GM18907 (cell line): ENCODE measurements around the gene LAMB3.
"Not testable (repeated sequence)": the region's sequence is repeated elsewhere in the genome, so short reads cannot be mapped to it uniquely, and the experiment has no call there.

Experiments used
- ATAC-seq: cut with Tn5 transposase; IDR thresholded peaks from one replicate; pipeline ENCODE4 v1.9.1; 2021; ENCODE audit warnings: mild to moderate bottlenecking, moderate library complexity; ENCODE audit not compliant: unreplicated experiment

The LAMB3 gene

GRCh38 chr1:209652121-209652735 is at the start of gene LAMB3:
LAMB3 (minus strand) TSS chr1:209652425; CDS start chr1:209650944, 1,481 bp downstream.
- ATAC-seq, result no peak

DNA sequence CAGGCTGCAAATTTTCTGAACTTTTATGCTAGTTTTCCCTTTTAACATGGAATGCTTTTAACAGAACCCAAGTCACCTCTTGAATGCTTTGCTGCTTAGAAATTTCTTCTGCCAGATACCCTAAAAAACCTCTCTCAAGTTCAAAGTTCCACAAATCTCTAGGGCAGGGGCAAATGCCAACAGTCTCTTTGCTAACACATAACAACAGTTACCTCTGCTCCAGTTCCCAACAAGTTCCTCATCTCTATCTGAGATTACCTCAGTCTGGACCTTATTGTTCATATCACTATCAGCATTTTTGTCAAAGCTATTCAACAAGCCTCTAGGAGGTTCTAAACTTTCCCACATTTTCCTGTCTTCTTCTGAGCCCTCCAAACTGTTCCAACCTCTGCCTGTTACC is 48.5 kb upstream of the LAMB3 start:
- ATAC-seq, result not testable (repeated sequence)

GRCh38 chr1:209697126-209697525 is 44.9 kb upstream of the LAMB3 start:
- no peak for ATAC-seq

DNA sequence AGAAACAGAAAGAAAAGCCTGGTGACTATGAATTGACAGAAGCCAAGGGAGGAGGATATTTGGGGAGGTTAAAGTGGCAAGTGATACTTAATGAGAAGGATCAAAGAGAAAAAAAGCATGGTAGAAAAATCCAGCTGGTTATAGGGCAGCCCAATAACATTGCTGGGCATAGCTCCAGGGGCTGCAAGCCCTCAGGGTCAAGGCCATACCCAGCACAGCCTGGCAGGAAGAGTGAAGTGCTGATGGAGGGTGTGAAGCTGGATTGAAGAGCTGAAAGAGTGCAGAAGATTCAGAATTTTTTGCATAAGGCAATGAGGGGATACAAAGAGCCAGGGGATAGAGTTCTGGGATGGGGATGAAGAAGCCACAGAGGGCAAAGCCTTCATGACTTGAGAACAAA is 44.4 kb upstream of the LAMB3 start:
- no peak for ATAC-seq

DNA sequence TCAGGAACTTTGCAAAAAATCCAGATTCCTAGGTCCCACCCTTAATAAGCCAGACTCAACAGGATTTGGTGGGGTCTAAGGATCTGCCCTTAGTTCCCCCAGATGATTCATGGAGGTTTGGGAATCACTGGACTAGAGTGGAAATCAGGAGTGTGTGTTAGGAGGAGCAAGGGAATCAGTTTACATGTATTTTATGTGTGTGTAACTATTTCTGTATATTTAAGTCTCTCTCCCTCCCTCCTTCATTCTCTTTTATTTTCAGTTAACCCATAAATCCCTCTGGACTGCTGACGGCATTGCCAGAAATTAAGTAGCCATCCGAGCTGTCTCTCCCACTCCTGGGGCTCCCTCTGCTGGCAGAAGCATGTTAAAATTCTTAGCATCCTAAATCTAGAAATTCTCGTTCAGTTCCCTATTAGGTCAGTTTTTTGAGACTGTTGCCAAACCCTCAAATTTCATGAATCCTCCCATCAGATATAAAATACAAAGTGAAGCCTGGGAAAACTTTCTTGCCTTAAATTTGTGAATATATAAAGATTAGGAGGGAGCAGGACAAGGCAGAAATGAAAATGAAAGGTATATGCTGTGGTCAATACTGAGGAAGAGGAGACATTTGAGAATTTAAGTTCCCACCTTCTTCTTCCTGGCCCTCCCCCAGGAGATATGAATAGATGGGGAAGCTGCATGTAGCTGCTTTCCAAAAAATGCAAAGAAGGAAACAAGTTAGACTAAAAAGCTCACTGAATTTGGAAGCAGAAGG is 40.7 kb upstream of the LAMB3 start:
- peak; percentile 73 for ATAC-seq

- no peak for ATAC-seq
Measured at GRCh38 chr1:209692296-209692695, 40.1 kb upstream of the LAMB3 start.

DNA sequence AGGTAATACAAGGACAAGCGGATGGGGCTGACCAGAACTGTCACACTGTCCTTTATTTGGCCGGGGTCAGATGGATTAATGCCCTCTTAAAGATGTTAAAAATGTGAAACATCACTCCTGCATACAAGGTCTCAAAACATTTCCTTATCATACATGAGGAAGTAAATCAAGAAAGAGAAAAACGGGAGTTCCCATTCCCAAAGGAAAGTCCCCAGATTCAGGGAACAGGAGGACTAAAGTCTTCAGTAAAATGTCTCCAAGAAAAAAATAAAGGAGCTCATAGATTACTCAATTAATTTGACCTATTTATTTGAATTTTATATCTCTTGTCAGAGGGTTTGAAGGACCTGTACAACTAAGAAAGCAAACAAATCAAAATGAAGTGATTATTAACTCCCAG is 39.0 kb upstream of the LAMB3 start:
- ATAC-seq, result no peak

GRCh38 chr1:209689477-209689876 is 37.3 kb upstream of the LAMB3 start:
- no peak for ATAC-seq

GRCh38 chr1:209688746-209689234 is 36.6 kb upstream of the LAMB3 start:
- no peak for ATAC-seq

DNA sequence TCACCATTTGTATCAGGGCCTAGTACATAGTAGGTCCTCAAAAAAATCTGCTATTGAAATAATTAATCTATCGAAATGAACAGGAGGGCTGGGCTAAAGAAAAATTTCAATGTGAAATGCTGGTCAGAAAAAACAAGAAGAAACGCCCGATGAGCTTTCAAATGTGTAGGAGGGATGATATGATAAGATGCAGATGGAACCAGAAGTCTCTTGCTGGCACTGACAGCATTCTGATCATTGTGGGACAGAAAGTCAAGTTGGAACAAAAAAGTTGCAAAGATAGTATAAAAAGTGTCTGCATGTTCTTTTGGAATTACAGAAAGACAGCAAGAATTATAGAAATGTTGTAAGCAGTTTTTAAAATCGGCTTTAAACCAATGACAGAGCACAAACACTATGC is 34.1 kb upstream of the LAMB3 start:
- ATAC-seq, result no peak

DNA sequence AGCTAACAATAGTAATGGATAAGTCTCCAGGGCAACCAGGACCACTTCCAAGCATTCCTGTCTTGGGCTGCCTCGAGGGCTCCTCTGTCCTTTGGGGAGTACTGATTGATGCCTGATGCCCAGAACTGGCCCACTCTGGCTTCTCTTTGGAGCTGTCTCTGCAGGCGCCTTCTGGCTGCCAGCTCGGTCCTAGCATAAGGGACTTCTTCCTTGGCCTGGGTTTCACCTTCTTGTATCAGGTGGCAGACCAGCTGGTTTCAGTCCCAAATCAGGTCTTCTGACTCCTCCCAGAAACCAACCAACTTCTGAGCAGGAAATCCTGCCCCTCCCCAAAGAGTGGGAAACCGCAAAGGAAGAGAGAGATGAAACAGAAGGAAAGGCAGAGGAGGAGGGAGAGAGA is 33.6 kb upstream of the LAMB3 start:
- ATAC-seq, result peak; percentile 77

DNA sequence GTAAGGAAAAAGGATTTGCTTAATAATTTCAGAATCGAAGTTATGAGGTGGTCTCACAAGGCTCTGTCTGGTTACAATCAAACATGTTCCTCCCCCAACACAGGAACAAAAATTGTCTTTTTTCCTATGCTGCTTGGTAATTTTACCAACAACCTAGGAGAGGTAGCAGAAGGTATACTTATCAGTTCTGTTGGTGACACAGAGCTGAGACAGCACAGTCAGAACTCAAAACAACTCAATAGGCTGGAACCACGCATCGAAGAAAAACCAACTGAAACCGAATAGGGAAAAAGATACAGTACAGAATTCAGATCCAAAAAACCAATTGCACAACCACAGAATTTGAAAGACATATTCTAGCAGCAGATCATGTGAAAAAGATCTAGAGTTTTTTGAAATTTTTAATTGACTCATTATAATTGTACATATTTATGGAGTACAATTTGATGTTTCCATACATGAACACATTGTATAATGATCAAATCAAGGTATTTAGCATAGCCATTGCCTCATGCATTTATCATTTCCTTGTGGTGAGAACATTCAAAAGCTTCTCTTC is 26.8 kb upstream of the LAMB3 start:
- ATAC-seq, result no peak

- ATAC-seq, result no peak
Measured at GRCh38 chr1:209675565-209676154, 23.4 kb upstream of the LAMB3 start.

DNA sequence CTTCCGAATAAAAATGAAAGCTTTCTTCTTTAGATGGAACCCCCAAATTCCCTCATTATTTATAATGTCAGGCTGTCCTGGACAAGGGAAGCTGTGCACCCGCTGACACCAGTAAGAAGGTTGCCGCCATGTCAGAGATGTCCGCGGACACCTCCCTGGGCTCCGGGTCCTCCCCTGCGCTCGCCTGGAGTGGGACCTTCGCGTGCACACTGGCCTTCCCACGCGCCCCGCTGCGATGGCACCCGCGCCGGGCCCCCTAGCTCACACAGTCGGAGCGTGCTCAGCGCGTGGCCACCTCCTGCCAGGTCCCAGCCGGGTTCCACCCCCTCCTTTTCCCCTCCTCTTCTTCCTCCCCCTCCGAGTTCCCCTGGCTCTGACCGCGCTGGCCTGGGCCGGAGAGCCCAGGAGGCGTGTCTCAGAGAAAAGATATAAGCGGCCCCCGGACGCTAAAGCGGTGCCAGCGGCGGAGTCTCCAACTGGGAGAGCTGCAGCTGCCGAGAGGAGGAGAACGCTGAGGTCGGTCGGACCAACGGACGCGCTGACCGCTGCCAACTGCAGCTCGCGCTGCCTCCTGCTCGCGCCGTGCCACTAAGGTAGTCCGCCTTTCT is 22.8 kb upstream of the LAMB3 start, which contains the start of gene G0S2:
G0S2 (plus strand) TSS at position 456 of the 608 bp plus-strand sequence. CDS start 273 bp downstream, outside the sequence.
- ATAC-seq, result no peak

- ATAC-seq, result no peak
Measured at GRCh38 chr1:209673631-209674417, 21.6 kb upstream of the LAMB3 start.

DNA sequence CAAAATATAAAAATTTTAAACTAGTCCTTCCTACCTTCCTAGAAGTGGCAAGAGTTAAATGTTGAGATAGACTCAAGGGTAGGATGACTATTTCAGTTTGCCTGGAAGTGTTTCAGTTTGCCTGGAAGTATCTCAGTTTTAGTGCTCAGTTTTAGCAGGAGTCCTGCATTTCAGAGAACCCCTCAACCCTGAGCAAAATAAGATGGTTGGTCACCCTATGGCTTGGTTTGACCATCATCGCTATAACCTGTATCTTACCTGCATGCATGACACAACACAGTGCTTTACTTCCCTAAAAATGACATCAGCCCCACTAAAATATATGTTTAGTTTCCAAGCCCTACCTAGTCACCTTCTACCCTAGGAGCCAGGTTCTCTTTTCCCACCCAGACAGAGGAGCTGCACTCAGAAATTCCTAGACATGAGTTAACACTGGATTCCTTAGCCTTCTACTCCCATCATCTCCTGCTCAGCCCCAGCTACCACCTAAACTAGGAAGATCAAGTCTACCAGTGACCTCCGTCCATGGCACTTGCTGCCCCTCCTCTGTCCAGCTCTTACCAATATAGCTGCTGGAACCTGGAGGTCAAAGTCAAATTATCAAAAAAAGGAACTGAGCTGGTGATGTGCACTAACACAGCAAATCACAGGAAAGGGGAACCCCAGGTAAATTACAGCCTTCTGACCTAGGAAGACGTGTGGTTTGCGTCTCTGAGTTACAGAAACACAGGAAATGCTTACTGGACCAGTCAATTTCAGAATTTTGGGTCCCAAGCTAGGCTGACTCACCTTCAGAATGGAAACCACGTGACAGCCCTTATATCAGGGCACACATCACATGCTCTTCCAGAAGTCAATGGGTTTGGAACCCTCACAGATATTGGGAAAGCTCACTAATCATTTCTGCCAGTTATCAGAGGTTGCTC is 20.7 kb upstream of the LAMB3 start:
- ATAC-seq, result peak; percentile 96

DNA sequence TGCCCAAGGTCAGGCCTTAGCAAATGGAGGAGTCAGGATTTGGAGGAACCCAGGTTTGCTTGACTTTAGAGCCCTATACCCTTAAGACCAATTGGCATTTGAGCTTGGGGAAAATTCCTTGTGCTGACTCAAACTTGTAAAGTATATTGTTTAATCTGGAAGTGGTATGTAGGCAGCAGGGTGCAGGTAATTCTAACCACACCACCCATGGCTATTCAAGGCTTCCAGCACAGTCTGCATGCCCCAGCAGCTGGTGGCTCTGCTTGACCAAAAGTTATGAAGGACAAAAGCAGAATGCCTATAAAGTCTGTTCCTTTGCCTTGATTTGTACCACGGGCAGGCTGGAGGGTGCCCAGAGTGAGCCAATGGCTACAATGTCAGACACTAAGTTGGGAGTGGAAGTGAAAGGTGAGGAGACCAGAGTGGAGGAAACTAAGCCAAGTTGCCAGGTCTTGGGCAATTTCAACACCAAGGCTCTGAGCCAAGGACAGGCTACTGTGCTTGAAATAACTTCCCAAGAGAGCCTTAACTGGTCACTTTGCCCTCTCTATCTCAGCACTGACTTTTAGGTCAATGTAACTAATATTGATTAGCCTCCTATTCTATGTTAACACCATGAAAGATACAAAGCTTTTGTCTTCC is 18.3 kb upstream of the LAMB3 start:
- ATAC-seq, result no peak

DNA sequence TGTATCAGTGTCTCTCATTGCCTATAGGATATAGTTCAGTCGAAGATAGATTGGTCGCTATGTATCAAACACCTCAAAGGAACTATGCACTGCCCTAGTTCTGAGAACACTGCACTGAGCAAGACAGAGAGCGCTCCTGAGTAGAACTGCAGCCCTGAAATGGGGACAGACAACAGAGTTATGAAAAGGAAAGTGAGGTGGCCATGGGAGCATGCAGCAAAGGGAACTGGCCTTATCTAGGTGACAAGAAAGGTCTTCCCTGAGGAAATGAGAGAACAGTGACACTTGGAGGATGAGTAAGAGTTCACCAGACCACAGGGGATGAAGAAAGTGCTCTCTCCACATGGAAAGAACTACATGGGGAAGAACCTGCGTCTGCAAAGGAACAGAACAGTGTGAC is 15.5 kb upstream of the LAMB3 start:
- ATAC-seq, result no peak

GRCh38 chr1:209667103-209667502 is 14.9 kb upstream of the LAMB3 start:
- no peak for ATAC-seq
